GM23338 (cell line): ENCODE results near the gene PABPC1L. TPM values are rescaled to one million over a fixed set of nuclear protein-coding genes. Genes with fewer than 3 reads are reported as not detected.
A peak's percentile ranks its signal among the peaks of the same experiment; 100 is the strongest.

ENCODE experiments used
- ATAC-seq: fragments of 200-7000 bp; cut with Tn5 transposase; 3 replicates; pipeline ENCODE4 v1.9.1; 2020
- DNase-seq: peaks from one replicate; pipeline ENCODE4 v3.0.0-alpha.2; 2015; ENCODE audit warnings: low spot score
- H2AFZ ChIP-seq: fragments of 200-600 bp; sonication (generic); 2 replicates; pipeline ENCODE4 v1.8.0; 2016; ENCODE audit warnings: antibody characterized with exemption, mild to moderate bottlenecking, moderate library complexity
- H3F3A ChIP-seq: fragments of 200-600 bp; sonication (generic); replicated peaks from 2 replicates; pipeline ENCODE4 v1.8.0; 2017; ENCODE audit warnings: antibody characterized with exemption, mixed run types, low read depth
- H3K27ac ChIP-seq: fragments of 200-600 bp; sonication (generic); 2 replicates; pipeline ENCODE4 v1.6.1; 2016; ENCODE audit warnings: low read depth
- H3K27me3 ChIP-seq: fragments of 200-600 bp; sonication (generic); 2 replicates; pipeline ENCODE4 v1.8.0; 2016; ENCODE audit warnings: mild to moderate bottlenecking, mixed run types, moderate library complexity; ENCODE audit not compliant: insufficient read depth
- H3K36me3 ChIP-seq: fragments of 200-600 bp; sonication (generic); 2 replicates; pipeline ENCODE4 v1.8.0; 2016; ENCODE audit warnings: mild to moderate bottlenecking; ENCODE audit not compliant: insufficient read depth
- H3K4me1 ChIP-seq: fragments of 200-600 bp; sonication (generic); 2 replicates; pipeline ENCODE4 v1.8.0; 2016; ENCODE audit warnings: mild to moderate bottlenecking, moderate library complexity; ENCODE audit not compliant: insufficient read depth
- H3K4me2 ChIP-seq: fragments of 200-600 bp; sonication (generic); 2 replicates; pipeline ENCODE4 v1.7.1; 2017; ENCODE audit warnings: mixed run types
- H3K4me3 ChIP-seq: fragments of 200-600 bp; sonication (generic); 2 replicates; pipeline ENCODE4 v1.6.1; 2016; ENCODE audit warnings: mixed run types
- H3K79me2 ChIP-seq: fragments of 200-600 bp; sonication (generic); replicated peaks from 2 replicates; pipeline ENCODE4 v1.8.0; 2017; ENCODE audit warnings: mild to moderate bottlenecking; ENCODE audit not compliant: insufficient read depth
- H3K9me2 ChIP-seq: fragments of 200-600 bp; sonication (generic); 2 replicates; pipeline ENCODE4 v1.8.0; 2017; ENCODE audit not compliant: insufficient read depth
- H4K20me1 ChIP-seq: fragments of 200-600 bp; sonication (generic); replicated peaks from 2 replicates; pipeline ENCODE4 v1.8.0; 2017; ENCODE audit warnings: mild to moderate bottlenecking; ENCODE audit not compliant: insufficient read depth
- H3K27ac Mint-ChIP-seq: 2 replicates; pipeline ENCODE4 v1.8.0; 2020; ENCODE audit warnings: inconsistent platforms, mild to moderate bottlenecking, moderate library complexity, mixed read lengths
- H3K27me3 Mint-ChIP-seq: 3 replicates; pipeline ENCODE4 v1.8.0; 2022; ENCODE audit warnings: low read depth, mild to moderate bottlenecking, moderate library complexity, mixed read lengths, inconsistent platforms; ENCODE audit not compliant: insufficient read depth, poor library complexity
- H3K36me3 Mint-ChIP-seq: 3 replicates; pipeline ENCODE4 v1.8.0; 2021; ENCODE audit warnings: low read depth, mild to moderate bottlenecking, inconsistent platforms, moderate library complexity, mixed read lengths
- H3K4me1 Mint-ChIP-seq: 3 replicates; pipeline ENCODE4 v1.8.0; 2020; ENCODE audit warnings: mild to moderate bottlenecking, inconsistent platforms, mixed read lengths
- H3K4me3 Mint-ChIP-seq: 3 replicates; pipeline ENCODE4 v1.8.0; 2021; ENCODE audit warnings: moderate library complexity, mild to moderate bottlenecking, inconsistent platforms, mixed read lengths
- H3K9me3 Mint-ChIP-seq: 3 replicates; pipeline ENCODE4 v1.8.0; 2020; ENCODE audit warnings: moderate library complexity, mild to moderate bottlenecking, inconsistent platforms, mixed read lengths
- CREB1 ChIP-seq: fragments of 250-450 bp; sonication (Bioruptor Pico); IDR thresholded peaks from 2 replicates; pipeline ENCODE4 v1.5.0; 2020; ENCODE audit warnings: low read depth, mild to moderate bottlenecking, moderate library complexity
- CTCF ChIP-seq, 2 experiments: fragments of 200-600 bp in 1 of 2; sonication (generic) in 1 of 2; conservative IDR thresholded peaks; 2 replicates each; pipeline versions ENCODE4 v1.5.1 to v1.6.1; 2016 to 2017; ENCODE audit warnings: antibody characterized with exemption in 2 of 2, low read depth in 2 of 2, mild to moderate bottlenecking in 2 of 2, moderate library complexity in 1 of 2
- ETS1 ChIP-seq: IDR thresholded peaks from 2 replicates; pipeline ENCODE4 v1.6.1; 2016; ENCODE audit warnings: antibody characterized with exemption
- EZH2 ChIP-seq: fragments of 200-600 bp; sonication (generic); IDR thresholded peaks from one replicate; pipeline ENCODE4 v1.8.0; 2017; ENCODE audit warnings: antibody characterized with exemption, mild to moderate bottlenecking, low read depth; ENCODE audit not compliant: unreplicated experiment
- EZH2phosphoT487 ChIP-seq: fragments of 200-600 bp; sonication (generic); IDR thresholded peaks from one replicate; pipeline ENCODE4 v1.8.1; 2018; ENCODE audit warnings: antibody characterized with exemption; ENCODE audit not compliant: unreplicated experiment
- JUNB ChIP-seq: IDR thresholded peaks from one replicate; pipeline ENCODE4 v1.6.1; 2016; ENCODE audit warnings: antibody characterized with exemption; ENCODE audit not compliant: unreplicated experiment
- NANOG ChIP-seq: IDR thresholded peaks from 2 replicates; pipeline ENCODE4 v1.6.1; 2016; ENCODE audit warnings: antibody characterized with exemption, borderline replicate concordance
- POLR2AphosphoS5 ChIP-seq: IDR thresholded peaks from 2 replicates; pipeline ENCODE4 v1.6.1; 2016; ENCODE audit warnings: antibody characterized with exemption, low read depth
- REST ChIP-seq: IDR thresholded peaks from one replicate; pipeline ENCODE4 v1.6.1; 2018; ENCODE audit warnings: antibody characterized with exemption; ENCODE audit not compliant: unreplicated experiment
- STAT1 ChIP-seq: IDR thresholded peaks from one replicate; pipeline ENCODE4 v1.6.1; 2016; ENCODE audit warnings: antibody characterized with exemption; ENCODE audit not compliant: unreplicated experiment
- ZNF114 ChIP-seq: fragments of 250-450 bp; sonication (Bioruptor Pico); IDR thresholded peaks from 2 replicates; pipeline ENCODE4 v1.5.0; 2020; ENCODE audit warnings: mild to moderate bottlenecking, moderate library complexity
- ZNF331 ChIP-seq: fragments of 250-450 bp; sonication (Bioruptor Pico); IDR thresholded peaks from 2 replicates; pipeline ENCODE4 v1.5.0; 2020; ENCODE audit warnings: low read depth, mild to moderate bottlenecking, moderate library complexity
- ZNF462 ChIP-seq: fragments of 250-450 bp; sonication (Bioruptor Pico); IDR thresholded peaks from 2 replicates; pipeline ENCODE4 v1.5.0; 2020; ENCODE audit warnings: mild to moderate bottlenecking, moderate library complexity
- polyA plus RNA-seq: library from polyadenylated mRNA; unstranded; fragments of >200 nt; fragmentation: Nextera tagmentation; extraction: Ambion mirVana; gene quantifications from 2 replicates; pipeline ENCODE4 v1.2.1, GENCODE V29; 2016
- total RNA-seq: library from RNA; depleted of rRNA; stranded (reverse); fragments of >200 nt; shearing (Covaris generic); gene quantifications from 2 replicates; pipeline ENCODE4 v1.2.3, GENCODE V29; 2014

The PABPC1L gene
- total and polyA plus RNA-seq, 2 experiments from 2014 or later = 44.4 to 49.1 TPM

- TF ChIP-seq ZNF331 (CRISPR knock-in tag) (no peak), ETS1 (no peak), EZH2 (no peak), CTCF (conservative IDR thresholded peaks at IDR 0.05; ENCODE audit: low read depth in 2 of 2) (no peak), ZNF462 (CRISPR knock-in tag) (no peak), EZH2phosphoT487 (no peak), CREB1 (CRISPR knock-in tag) (peak; percentile 64), REST (no peak), ZNF114 (CRISPR knock-in tag) (no peak), NANOG (no peak), POLR2AphosphoS5 (peak; percentile 83), STAT1 (no peak), JUNB (no peak)
- peaks cover 42% of the 10 kb centered on the region for H3K27me3 ChIP-seq
- Mint-ChIP-seq H3K27ac (peak within 1 kb of the TSS; percentile 95), H3K27me3 (peaks cover 14% of the 10 kb centered on the region), H3K4me3 (peak within 1 kb of the TSS; percentile 97), H3K9me3 (no peaks in the 10 kb centered on the region), H3K36me3 (peaks cover 16% of the 10 kb centered on the region), H3K4me1 (peaks cover 30% of the 10 kb centered on the region)
- DNase-seq = peak; percentile 98
- H3K9me2 ChIP-seq = no peaks in the 10 kb centered on the region
- H4K20me1 ChIP-seq = peaks cover 11% of the 10 kb centered on the region
- H3K27ac ChIP-seq = no peak within 1 kb of the TSS
- H3K4me2 ChIP-seq = peak within 1 kb of the TSS; percentile 85
- H3K4me1 ChIP-seq = peaks cover 33% of the 10 kb centered on the region
- H3K4me3 ChIP-seq = peak within 1 kb of the TSS; percentile 85
- H3K36me3 ChIP-seq = peaks cover 14% of the 10 kb centered on the region
- ATAC-seq = peak; percentile 94
- peak within 1 kb of the TSS; percentile 95 for H2AFZ ChIP-seq
- peaks cover 28% of the 10 kb centered on the region for H3K79me2 ChIP-seq
- H3F3A ChIP-seq = peaks cover 3% of the 10 kb centered on the region; the same call in 1 of the 2 replicates
These were observed 50.4 kb downstream of the PABPC1L start, which contains the start of gene TOMM34 for GRCh38 chr20:44960103-44960852. TSS of gene TOMM34 (minus strand) at chr20:44960397. CDS start at chr20:44960333, 64 bp downstream.
